ENCODE measurements around the gene DIAPH1. TPM values are rescaled to one million over a fixed set of nuclear protein-coding genes. Genes with fewer than 3 reads are reported as not detected.

The DIAPH1 gene
- total RNA-seq, 1 donor from 2014 or later = 64.1 TPM

DNA sequence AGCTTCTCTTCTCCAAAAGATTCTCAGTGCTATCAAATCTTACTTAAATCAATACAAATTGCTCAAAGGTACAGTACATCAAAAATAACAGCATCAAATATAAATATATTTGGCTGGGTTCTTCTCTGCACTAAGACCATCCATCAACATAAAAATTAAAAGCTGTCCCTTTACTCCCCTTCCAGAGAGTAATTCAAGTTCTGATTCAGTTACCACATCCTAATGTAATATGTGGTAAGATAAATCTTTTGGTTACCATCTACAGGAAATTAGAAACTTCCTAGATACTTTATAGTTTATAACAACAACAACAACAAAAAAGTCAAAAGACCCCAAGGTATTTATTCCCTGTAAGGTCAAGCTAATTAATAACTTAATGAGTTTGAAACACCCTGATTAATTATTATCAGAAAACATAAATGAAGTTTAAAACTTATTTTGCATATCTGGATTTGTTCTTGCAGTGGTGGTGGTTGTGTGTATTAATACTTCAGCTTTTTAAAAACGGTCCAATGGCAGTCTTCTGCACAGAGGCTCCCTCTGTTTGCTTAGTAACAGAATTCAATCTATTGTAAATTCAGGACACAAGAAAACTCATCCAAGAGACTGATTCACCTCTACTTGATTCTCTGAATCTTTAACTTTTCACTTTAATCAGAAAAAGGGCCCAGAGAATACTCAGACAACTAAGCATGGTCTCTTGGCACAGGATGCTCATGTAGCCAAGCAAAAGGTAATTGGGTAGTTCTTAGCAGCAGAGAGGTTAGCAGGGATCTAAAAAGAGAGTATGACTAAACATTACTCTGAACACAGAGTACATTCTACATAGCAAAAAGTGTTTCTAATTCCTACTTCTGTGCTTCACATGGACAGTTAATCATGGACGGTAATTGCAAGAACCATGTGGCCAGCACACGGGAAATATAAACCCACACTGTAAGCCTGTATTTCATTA is 20.1 kb downstream of the DIAPH1 start:
- H3K27me3 ChIP-seq = no peaks in the 10 kb centered on the region
- H3K27ac ChIP-seq = no peak overlapping the region
- no peak overlapping the region for H3K4me3 ChIP-seq
- no peaks in the 10 kb centered on the region for H3K36me3 ChIP-seq
- peaks cover 12% of the 10 kb centered on the region for H3K4me1 ChIP-seq
- TF ChIP-seq POLR2A (IDR thresholded peaks at IDR 0.05) = no peak
- no peak for TF ChIP-seq POLR2AphosphoS5 (IDR thresholded peaks at IDR 0.05; ENCODE audit: insufficient read depth in 1 of 2, low read depth in 1 of 2)
- TF ChIP-seq, protein P1, sequence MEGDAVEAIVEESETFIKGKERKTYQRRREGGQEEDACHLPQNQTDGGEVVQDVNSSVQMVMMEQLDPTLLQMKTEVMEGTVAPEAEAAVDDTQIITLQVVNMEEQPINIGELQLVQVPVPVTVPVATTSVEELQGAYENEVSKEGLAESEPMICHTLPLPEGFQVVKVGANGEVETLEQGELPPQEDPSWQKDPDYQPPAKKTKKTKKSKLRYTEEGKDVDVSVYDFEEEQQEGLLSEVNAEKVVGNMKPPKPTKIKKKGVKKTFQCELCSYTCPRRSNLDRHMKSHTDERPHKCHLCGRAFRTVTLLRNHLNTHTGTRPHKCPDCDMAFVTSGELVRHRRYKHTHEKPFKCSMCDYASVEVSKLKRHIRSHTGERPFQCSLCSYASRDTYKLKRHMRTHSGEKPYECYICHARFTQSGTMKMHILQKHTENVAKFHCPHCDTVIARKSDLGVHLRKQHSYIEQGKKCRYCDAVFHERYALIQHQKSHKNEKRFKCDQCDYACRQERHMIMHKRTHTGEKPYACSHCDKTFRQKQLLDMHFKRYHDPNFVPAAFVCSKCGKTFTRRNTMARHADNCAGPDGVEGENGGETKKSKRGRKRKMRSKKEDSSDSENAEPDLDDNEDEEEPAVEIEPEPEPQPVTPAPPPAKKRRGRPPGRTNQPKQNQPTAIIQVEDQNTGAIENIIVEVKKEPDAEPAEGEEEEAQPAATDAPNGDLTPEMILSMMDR (IDR thresholded peaks at IDR 0.05) = no peak
- H3K9me3 ChIP-seq = no peaks in the 10 kb centered on the region
- intact Hi-C loops (cut with DNase I) = no loop called here
- DNase-seq (ENCODE audit: extremely low spot score in 2 of 2) = no peak

DNA sequence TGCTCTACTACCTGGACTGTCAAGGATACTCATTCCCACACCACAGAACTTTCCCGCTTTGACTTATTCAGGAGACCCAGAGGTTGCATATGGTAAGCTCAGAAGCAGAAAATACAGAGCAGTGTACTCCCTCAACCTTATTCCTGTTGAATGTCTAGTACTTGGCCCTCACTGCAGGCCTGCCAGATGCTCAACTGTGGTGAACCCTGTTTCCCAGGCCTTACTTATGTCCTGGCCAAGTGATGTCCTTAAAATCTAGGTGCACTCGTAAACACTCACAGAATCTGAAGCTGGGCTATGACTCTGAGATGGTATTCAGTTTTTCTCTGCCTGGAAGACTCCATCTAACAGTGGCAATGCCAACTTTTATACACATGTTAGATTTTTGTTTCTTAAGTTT is 21.0 kb downstream of the DIAPH1 start:
- Histone ChIP-seq H3K4me1 (peaks cover 7% of the 10 kb centered on the region), H3K27ac (no peak overlapping the region), H3K36me3 (no peaks in the 10 kb centered on the region), H3K4me3 (no peak overlapping the region), H3K9me3 (no peaks in the 10 kb centered on the region), H3K27me3 (no peaks in the 10 kb centered on the region)
- DNase-seq (ENCODE audit: extremely low spot score in 2 of 2) = no peak
- intact Hi-C loops (cut with DNase I) = no loop called here
- TF ChIP-seq POLR2A (IDR thresholded peaks at IDR 0.05) (no peak), POLR2AphosphoS5 (IDR thresholded peaks at IDR 0.05; ENCODE audit: insufficient read depth in 1 of 2, low read depth in 1 of 2) (no peak)
- TF ChIP-seq, protein P1 (IDR thresholded peaks at IDR 0.05) = no peak

DNA sequence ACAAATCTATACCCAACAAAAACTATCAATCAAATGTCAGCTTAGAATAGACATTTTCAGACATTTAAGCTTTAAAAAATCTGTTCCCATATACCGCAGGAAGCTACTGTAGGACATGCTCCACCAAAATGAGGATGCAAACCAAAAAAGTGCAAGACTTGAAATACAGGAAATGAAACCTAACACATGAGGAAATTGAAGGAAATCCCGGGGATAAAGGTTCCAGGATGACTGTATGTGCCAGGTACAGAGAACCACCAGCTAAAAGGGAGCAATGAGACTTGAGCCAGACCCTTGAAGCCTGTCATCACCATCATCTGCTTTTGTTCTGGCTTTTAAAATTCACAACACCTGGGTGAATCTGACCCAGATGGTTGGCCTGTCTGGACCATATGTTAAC is 21.4 kb downstream of the DIAPH1 start:
- Histone ChIP-seq H3K27ac (no peak overlapping the region), H3K36me3 (no peaks in the 10 kb centered on the region), H3K4me3 (no peak overlapping the region), H3K4me1 (peaks cover 3% of the 10 kb centered on the region), H3K27me3 (no peaks in the 10 kb centered on the region), H3K9me3 (no peaks in the 10 kb centered on the region)
- no peak for DNase-seq (ENCODE audit: extremely low spot score in 2 of 2)
- intact Hi-C loops (cut with DNase I) = no loop called here
- TF ChIP-seq POLR2A (IDR thresholded peaks at IDR 0.05) = no peak
- TF ChIP-seq POLR2AphosphoS5 (IDR thresholded peaks at IDR 0.05; ENCODE audit: insufficient read depth in 1 of 2, low read depth in 1 of 2) = no peak
- TF ChIP-seq, protein P1 (IDR thresholded peaks at IDR 0.05) = no peak

DNA sequence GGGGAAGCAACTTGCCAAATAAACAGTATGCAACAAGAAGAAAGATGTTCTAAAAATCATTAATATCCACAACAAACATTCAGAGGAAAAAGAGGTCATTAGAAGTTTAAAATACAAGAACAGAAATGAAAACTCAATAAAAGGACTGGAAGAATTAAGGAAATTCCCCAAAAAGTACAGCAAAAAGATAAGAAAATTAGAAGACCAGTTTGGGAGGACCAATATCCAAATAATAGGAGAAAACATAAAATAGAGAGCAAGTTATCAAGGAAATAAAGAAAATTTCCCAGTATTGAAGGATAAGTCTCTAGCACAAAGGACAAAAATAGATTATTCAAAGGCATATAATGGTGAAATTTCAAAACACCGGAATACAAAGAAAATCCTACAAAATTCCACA is 21.9 kb downstream of the DIAPH1 start:
- no peaks in the 10 kb centered on the region for H3K4me1 ChIP-seq
- intact Hi-C loops (cut with DNase I) = no loop called here
- H3K9me3 ChIP-seq = no peaks in the 10 kb centered on the region
- H3K4me3 ChIP-seq = no peak overlapping the region
- H3K27me3 ChIP-seq = no peaks in the 10 kb centered on the region
- H3K27ac ChIP-seq = no peak overlapping the region
- no peaks in the 10 kb centered on the region for H3K36me3 ChIP-seq
- no peak for DNase-seq (ENCODE audit: extremely low spot score in 2 of 2)
- TF ChIP-seq, protein P1 (IDR thresholded peaks at IDR 0.05) = no peak
- TF ChIP-seq POLR2AphosphoS5 (IDR thresholded peaks at IDR 0.05; ENCODE audit: insufficient read depth in 1 of 2, low read depth in 1 of 2) = no peak
- TF ChIP-seq POLR2A (IDR thresholded peaks at IDR 0.05) = no peak

DNA sequence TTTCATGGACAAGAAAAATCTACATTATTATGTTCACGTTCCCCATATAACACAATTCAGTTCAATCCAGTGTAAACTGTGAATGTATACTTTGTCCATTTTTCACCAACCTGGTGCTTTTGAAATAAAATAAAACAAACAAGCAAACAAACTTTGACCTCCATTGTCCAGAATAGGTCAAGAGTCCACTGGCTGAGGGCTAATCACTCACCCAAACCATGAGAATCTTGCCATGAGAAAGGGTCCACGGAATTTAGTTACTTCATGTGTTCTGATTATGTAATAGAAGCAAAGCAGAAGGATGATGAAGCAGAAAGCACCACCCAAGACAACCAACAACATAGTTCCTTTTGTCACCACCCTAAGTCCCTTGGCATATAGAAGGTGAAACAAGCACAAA is 28.7 kb downstream of the DIAPH1 start:
- intact Hi-C loops (cut with DNase I) = no loop called here
- TF ChIP-seq POLR2A (IDR thresholded peaks at IDR 0.05) = no peak
- TF ChIP-seq POLR2AphosphoS5 (IDR thresholded peaks at IDR 0.05; ENCODE audit: insufficient read depth in 1 of 2, low read depth in 1 of 2) = no peak
- TF ChIP-seq, protein P1 (IDR thresholded peaks at IDR 0.05) = no peak
- no peak overlapping the region for H3K27ac ChIP-seq
- no peak overlapping the region for H3K4me3 ChIP-seq
- no peaks in the 10 kb centered on the region for H3K4me1 ChIP-seq
- DNase-seq (ENCODE audit: extremely low spot score in 2 of 2) = no peak
- no peaks in the 10 kb centered on the region for H3K27me3 ChIP-seq
- H3K36me3 ChIP-seq = peaks cover 0 to 19% of the 10 kb centered on the region in 2 donors
- no peaks in the 10 kb centered on the region for H3K9me3 ChIP-seq

Measured in vagina (tissue), 2 donors.